Ovary (tissue), 3 donors: ENCODE results near the gene TTC29.

Experiments used
- CTCF ChIP-seq, 3 donors: fragments of 450-650 bp in 2 of 3; fragments of 200-600 bp in 1 of 3; IDR thresholded peaks; one replicate each; pipeline versions ENCODE4 v1.5.1 to v1.8.0; 2016 to 2022; ENCODE audit warnings: antibody characterized with exemption in 3 of 3, mild to moderate bottlenecking in 1 of 3
- EP300 ChIP-seq: sonication (generic); formaldehyde crosslinking; IDR thresholded peaks from one replicate; pipeline ENCODE4 v1.6.1; 2017; ENCODE audit warnings: antibody characterized with exemption
- POLR2A ChIP-seq: fragments of 450-650 bp; IDR thresholded peaks from one replicate; pipeline ENCODE4 v1.6.1; 2017; ENCODE audit warnings: antibody characterized with exemption, mild to moderate bottlenecking, moderate library complexity
- donor health status: DM: no; HTN: no; CAD: no.

- TF ChIP-seq POLR2A: no peak
- no peak for TF ChIP-seq CTCF (IDR thresholded peaks at IDR 0.05)
- no peak for TF ChIP-seq EP300
Observed at GRCh38 chr4:146969126-146969525, 23.5 kb upstream of the TTC29 start.
